EL (cell line): ENCODE measurements around the gene IER5L.

Experiments
- DNase-seq: peaks from one replicate; pipeline ENCODE4 v3.0.0-alpha.2; 2016

Gene IER5L

DNA sequence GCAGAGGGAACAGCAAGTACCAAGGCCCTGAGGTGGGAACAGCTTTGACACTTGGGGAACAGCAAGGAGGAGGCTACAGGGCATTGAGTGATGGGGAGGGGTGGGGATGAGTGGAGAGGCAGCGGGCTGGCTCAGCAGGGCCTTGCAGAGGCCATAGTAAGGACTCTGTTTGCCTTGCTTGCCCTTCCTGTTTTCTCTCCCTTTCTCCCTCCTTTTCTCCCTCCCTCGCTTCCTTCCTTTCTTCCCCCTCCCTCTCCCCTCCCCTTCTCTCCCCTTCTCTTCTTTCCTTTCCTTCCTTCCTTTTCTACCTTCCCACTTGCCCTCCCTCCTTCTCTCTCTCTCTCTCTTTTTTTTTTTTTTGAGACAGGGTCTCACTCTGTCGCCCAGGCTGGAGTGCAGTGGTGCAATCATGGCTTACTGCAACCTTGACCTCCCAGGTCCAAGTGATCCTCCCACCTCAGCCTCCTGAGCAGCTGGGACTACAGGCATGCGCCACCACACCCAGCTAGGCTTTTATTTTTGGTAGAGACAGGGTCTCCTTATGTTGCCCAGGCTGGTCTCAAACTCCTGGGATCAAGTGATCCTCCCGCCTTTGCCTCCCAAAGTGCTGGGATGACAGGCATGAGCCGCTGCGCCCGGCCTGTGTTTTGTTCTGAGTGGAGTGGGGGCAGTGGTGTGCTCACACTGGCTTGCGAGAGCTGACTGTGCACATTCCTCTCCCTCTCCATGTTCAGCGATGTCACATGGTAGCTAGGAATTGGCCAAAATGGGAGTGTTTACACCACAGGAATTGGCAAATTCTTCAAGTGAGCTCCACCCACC lies 17.1 kb downstream of the IER5L start:
- DNase-seq, result peak; percentile 33

DNA sequence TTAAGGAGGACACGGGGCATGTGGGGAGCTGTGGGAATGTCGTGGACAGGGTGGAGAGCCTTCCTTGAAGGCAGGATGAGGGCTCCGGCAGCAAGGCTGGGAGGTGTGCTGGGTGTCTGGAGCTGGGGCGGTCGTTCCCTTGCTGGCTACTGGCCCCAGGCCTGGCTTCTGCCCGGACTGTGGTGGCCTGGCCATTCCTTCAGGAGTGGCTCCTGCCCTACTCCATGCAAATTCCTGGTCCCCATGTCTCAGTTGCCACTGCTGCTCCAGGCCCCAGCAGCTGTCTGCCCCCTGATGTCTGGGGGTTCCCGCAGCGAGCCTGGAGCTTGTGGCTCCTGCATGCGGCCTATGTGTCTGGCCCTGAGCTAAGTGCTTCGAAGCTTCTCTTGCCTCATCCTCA lies 21.9 kb downstream of the IER5L start:
- no peak for DNase-seq

DNA sequence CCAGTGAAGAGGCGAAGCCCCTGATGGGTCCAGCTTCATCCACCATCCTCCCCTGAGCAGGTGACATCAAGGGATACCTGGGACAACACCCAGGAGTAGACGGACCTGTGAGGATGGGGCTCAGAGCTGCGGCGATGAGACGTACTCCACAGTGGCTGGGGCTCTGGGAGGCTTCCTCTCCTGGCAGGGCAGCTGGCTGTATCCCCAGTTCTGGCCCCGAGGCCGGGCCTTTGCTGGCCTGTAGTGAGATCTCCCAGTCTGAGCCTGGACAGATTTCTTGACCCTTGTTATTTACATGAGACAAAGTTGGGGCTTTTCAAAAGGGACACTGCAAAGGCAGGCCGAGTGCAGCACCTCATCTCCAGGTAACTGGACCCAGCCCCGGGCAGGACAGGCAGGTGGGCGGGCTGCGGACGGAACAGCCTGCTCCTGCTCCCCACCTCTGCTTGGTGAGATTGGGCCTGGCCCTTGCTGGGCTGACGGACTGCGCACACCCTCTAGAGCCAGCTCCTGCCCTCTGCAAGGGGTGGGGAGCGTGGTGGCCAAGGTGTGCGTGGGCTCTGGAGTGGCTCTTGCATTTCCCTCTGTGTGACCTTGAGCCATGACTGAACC lies 23.1 kb downstream of the IER5L start:
- no peak for DNase-seq

DNA sequence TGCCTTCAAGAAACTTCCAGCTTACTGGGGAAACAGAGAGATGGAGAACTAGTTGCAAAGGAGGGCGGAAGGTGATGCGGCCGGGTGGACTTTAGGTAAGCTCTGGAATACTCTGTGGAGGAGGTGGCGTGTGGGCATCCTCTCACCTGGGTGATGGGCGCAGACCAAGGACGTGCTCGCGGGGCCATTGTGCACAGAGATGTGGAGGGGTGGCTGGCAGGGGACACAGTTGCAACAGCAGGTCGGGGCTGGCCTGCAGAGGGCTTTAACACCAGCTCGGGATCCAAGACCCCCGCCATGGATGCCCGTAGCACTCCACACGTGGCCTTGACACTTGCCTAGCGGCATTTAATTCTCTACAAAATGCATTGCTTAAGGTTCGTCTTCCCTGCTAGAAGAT lies 26.6 kb downstream of the IER5L start:
- DNase-seq, result no peak

DNA sequence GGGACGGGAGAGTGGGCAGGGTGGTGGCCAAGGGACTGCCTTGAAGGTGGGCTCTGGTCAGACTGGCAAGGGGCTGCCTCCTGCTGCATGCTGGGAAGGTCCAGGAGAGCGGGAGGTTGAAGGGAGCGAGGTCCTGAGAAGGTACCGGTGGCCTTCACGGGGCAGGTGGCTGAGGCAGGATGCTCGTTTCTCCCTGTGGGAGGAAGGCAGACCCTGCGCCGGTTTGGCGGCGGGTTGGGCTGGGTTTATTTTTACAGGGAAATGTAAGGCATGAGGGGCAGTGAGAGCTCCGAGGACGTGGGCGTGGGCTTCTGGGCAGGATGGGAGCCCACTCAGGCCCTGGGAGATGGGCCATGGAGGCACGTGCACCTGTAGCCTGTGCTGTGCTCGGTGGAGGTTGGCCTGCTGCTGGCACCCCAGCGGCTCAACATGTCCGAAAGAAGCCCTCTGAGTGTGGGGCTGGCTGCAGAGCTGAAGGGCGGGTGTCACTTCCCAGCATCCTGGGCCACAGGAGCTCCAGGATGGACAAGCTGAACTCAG lies 27.3 kb downstream of the IER5L start:
- DNase-seq, result no peak

DNA sequence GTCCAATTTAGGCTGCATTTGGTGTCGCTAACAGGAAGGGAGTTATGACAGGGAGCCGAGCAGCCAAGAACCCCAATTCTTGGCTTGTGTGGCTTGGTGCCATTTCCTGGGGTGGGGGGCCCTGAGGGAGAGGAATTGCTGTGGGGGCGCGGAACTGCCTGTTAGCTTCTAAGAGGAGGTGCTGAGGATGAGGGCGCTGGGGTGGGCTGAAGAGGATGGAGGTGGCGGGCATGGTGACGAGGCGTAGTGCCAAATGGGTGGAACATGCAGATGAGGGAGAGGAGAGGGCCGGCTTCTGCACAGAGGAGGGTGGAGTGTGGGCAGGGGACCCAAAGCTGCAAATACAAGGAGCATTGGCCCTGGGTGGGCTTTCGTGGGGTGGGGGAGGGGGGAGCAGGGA lies 27.9 kb downstream of the IER5L start:
- no peak for DNase-seq

DNA sequence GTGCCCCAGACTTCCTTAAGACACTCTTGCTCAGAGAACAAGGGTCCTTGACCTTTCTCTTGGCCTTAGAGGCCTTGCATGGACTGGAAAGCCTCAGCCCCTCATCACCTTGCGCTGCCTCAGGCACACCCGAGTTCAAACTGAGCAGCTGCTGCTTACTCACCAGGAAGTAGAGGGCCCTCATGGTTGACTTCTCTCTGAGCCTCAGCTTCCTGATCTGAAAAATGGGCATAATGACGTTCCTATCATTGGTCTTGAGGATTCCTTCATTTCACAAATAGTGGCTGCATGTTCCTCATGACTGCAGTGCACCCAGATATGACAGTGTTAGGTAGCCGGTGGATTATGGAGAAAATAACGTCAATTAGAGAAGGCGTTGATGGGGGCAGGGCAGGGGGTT lies 28.6 kb downstream of the IER5L start:
- no peak for DNase-seq

DNA sequence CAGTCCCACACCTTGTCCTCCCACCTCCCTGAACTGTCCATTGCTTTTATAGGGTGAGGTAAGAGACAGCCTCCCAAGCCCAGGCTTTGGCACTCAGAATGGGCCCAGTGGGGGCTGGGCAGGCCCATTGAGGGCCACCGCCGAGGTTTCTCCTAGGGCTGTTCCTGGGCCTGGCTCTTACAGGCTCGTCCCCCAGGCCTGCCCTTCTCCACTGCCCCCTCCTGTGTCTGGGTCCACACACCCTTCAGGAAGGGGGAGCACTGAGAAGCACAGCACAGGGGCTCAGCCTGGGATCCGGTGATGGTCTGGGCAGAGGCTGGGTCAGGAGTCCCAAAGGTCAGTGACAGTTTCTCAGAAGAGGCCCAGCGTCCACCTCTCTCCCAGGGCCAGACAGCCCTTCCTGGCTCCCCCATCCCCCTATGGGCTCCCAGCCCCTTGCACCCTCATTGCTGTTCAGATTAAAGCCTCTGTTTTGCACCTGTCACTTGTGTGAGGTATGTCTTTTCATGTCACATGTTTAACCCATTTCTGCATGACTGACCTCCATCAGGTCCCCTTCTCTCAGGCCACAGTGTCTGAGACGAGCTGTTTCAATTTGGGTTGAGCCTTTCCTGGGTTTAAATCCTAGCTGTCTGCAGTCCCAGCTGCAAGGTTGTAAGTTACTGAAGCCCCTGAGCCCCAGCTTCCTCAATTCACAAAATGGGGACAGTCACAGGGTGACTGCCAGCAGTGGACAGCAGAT lies 29.4 kb downstream of the IER5L start:
- no peak for DNase-seq

DNA sequence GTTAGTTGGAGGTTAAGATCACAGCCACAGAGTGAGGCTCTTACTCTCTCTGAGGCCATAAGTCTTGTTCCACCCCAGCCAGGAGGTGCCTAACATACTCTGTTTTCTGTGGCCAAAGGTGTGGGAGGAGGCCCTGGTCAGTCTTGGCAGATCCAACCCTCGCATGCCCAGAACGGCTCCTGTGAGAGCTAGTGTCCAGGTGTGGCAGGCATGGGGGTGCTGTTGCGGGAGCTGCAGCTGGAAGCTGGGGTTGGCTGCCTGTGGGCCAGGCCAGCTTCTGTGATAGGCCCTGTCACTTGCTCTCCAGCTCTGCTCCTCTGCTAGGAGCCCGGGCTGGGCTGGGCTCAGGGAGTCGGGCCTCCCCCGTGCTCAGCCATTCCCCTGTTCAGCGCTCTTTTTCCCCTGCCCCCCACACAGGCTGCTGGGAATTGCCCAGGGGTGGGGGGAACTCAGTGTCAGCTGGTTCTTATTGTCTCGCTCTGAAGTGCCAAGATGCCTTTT lies 31.6 kb downstream of the IER5L start:
- peak; percentile 26 for DNase-seq

DNA sequence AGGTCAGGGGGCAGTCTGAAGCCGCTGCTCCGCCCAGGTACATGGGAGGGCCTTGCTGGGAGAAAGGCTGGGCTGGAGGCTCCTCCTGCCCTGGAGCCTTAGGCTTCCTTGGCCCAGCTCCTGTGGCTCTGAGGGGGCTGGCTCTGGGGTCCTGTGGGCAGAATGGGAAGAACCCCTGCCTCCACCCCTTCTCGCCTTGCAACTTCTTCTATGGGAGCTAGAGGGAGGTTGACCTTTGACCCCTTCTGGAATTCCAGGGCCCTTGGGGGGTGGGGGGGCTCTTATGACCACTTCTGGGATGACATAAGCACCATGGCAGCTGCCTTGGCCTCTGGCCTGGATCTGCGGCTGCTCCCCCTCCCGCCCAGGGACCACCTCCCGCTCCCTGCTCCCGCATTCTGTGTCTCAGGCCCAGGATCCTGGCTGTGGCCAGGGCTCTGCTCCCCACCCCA lies 32.2 kb downstream of the IER5L start:
- peak; percentile 98 for DNase-seq

DNA sequence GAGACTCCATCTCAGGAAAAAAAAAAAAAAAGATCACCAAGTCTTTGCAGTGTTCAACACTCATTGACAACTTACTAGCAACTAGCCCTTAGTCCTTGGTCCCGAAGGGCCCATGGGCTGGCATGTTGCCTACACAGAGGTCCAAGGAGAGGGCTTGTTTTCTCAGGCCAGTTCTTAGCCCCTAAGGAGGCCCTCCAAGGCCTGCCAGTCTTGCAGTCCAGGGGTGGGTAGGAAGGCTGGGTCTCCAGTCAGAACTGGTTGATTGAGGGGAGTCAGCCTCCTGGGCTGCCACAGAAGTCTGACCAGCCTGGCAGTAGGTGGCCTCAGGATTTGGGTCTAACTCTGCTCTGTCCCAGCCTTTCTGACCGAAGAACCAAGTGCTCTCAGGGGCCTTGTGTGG lies 32.7 kb downstream of the IER5L start:
- peak; percentile 23 for DNase-seq

DNA sequence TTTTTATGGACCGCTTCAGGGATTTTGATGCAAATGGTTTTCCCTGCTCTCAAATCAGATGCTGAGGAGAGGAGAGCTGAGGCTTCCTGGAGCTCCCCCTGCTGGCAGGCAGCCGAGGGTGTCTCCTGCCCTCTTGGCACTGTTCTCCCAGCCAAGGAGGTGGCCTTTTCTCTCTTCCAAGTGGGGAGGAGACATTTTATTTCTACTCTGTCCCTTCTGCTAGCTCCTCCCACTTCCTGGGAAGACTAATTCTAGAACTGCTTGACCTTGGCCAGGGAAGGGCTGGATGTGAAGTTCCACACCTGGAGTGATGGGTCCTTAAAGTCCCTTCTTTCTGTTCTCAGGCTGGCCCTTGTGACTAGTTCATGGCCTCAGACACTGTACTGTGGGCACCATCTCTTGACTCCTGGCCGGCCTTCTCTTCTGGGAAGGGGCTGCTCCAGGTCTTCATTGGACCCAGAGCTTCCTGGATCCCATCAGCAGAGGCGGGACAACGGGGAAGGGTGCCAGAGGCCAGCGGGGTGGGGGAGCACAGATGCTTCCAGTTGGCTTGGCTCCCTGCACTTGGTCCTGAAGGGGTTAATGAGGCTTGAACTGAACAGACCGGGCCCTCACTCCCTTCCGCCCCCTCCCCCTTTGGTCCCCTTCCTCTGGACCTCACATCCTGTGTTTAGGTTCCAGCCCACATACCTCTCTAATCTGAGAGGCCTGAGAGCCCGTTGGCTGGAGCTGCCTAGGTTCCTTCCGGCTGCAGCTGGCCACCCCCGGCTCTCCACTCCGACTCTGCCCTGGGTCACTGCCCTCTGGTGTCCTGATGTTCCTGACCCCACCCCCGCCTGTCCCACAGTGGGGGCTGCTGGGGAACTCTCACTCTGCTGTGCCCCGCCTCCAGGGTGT lies 34.8 kb downstream of the IER5L start:
- DNase-seq, result peak; percentile 94

DNA sequence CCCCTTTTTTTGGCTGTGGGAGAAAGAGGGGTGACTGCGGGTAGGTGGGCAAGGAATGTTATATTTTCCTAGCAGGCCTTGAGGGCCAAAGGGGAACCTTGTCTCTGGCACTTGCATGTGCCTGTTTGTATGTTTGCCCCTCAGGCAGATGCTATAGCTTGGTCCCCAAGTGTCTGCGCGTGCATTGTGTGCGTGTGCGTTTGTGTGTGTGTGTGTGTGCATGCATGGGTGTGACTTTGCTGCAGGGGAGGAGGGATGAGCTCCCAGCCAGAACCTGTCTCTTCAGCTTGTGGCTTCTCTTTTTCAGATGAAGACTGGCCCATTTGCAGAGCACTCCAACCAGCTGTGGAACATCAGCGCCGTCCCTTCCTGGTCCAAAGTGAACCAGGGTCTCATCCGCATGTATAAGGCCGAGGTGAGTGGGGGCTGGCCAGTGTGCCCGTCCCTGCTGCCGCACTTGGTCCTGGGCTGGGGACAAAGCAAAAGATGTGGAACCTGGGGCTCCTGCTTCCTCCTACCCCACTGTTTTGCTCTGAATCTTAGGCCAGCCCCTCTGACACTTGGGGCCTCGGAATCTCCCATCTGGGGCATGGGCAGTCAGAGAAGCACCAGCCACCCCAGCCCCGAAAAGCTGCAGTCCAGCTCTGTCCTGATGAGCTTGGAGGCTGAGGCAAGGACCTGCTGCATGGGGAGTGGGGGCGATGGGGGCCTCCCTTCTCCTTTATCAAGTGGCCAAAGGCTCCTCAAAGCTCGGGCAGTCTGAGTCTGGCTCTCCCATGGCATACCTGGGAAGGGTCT lies 35.7 kb downstream of the IER5L start:
- no peak for DNase-seq

DNA sequence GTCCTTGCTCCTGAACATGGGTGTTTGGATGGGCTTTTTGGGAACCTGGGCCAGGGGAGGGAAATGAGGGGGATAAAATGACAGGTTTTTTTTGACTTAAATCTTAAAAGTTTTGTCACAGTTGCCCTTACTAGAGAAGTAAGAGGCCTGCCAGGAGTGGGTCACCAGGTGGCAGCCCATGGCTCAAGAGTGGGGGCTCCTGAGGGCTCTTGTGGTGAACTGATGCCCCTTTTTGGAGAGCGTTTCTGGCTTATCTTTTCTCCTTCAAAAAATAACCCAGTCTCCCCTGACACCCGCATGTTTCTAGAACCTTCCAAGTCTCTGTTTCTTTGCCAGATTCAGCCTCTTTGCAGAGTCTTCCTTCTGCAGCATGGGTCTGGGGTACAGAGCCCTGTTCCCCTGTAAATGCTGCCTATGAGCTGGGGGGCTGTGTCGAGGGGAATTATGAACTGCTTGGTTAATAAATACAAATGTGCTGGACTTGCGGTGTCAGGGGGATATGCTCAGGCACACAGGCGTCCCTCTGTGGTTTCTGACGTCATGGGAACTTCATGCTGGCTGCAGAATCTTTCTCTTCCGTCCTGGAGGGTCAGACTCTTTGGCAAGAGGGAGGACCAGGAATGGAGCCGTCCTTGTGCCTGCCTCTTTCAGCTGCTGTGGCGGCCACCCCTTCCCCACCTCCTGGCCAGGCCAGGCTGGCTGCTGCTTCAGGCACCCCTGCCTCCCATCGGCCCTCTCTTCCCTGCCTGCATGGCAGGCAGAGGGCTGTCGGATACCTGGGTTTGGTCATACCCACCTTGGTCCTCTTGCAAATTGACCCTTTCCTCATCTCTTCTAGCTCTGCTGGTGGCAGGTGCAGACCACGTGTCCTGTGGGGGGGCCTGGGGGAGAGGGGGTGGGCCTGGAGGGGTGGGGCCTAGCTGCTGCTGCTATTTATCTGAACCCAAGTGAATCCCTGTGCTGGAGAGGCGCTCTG lies 36.7 kb downstream of the IER5L start:
- DNase-seq, result peak; percentile 94

DNA sequence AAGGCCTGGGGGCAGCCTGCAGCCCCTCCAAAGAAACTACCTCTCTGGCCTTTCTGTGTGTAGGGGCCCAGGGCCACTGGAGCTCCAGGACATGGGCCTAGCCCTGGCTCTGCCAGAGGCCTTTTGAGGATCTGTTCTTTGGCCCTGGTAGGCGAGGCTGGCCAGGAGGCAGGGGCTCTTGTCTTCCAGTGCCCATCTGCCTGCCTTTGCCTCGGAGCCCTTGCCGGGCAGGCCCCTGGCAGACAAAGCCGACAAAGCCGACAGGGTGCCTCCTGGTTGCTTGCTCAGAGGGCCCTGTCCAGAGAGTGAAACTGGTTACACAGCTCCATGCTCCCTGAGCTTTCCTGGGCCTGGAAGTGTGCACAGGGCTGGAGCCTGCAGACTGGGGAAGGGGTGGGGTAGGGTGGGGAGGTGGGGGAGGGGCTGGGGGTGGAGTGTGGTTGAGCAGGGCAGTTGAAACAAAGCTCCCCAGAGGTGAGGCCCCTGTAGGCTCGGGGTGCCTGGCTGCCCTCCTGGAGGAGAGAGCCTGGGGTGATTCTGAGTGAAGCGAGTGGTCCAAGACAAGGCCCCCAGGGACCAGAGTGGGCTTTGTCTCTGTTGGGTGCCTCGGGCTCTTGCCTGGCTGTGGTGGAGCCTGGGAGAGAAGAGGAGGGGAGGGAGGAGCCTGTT lies 37.5 kb downstream of the IER5L start:
- peak; percentile 55 for DNase-seq

DNA sequence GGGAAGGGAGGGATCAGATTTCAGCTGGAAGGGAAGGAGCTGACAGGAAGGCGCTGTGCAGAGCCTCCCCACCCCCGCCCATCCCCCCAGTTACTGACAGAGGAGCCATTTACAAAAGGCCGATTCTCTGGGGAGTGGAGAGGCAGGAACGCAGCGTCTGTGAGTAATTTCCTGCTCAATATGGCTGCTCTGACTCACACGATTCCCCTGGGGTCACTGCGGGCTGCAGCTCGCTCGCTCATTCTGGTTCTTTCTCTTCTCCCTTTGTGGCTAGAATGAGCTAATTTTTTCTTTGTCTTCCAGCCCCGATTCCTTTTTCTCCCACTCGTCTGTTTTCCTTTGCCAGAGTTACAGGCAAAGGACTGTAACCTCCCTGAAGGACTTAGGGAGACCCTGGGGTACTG lies 38.1 kb downstream of the IER5L start:
- peak; percentile 100 for DNase-seq

DNA sequence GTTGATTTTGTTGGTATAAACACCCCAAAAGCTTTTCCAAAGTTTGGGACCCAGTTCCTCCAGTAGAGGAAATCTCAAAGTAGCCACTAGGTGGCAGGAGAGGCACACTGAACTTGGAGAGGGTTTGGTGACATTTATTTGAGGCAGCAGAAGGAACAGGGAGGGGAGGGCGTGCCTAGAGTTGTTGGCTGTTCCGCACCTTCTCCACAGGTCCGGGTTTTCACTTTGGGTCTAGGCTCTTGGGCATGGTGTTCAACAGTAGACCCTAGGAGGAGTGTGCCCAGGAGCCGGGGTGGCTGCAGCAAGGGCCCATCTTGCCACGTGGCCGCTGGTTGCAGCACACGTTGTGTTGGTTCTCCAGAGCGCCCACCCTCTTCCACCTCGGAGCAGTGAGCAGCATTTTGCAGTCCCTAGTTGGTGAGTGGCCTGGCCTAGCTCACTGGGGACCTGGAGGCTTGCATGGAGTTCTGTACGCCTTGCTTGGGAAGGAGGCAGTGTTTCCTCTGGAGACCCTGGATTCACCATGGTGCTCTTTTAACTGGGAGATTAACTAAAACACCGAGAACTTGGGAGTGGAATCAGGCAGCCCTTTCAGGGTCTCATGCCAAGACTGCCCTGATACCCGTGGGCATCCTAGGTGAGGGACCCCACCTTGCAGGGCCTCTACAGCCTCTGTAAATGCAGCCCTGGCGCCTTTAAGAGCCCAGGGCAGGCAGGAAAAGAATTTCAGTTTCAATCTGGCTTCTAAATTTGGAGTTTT lies 38.6 kb downstream of the IER5L start:
- DNase-seq, result peak; percentile 86

DNA sequence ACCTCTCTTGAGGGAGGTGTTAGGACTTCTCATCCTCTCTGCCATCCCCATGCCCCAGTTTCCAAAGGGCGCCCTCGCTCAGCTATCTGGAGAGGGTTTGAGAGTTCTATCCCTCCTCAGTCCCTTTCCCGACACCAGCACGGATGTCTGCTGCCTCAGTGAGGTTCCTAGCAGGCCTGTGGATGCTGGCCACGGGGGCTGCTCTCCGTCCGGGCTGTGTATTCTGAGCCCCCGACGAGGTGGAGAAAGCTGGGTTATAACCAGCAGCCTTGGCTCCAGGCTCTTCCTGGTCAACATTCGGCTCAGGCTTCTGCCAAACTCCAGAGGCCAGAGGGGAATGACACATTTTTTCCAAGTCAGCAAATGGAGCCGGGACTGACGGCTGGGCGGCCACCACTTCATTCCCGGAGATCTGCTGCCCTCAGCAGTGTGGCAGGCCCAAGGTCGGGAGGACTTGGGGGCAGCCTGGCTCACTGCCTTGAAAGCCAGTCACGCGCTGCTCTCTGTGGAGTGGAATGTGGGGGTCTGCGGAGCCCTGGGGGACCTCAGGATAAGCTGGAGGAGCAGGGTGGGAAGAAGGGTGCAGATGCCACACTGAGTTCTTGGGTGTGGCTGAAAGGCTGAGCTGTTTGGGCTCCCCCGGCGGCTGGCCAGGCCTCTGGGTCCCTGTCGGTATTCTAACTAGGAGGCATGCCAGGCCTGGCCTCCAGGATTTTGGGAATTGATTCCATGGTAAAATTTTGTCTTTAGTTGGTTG lies 39.4 kb downstream of the IER5L start:
- peak; percentile 64 for DNase-seq
